Keratinocyte (primary cell): Measurements from ENCODE around the gene RTP5.

Experiments
- EZH2 ChIP-seq: IDR thresholded peaks from one replicate; pipeline ENCODE4 v1.6.1; 2012; ENCODE audit warnings: inconsistent platforms, mild to moderate bottlenecking, low read length, moderate library complexity
- TF ChIP-seq, protein P1 (sequence below), 3 experiments: IDR thresholded peaks in 1 of 3; conservative IDR thresholded peaks in 1 of 3; optimal IDR thresholded peaks in 1 of 3; 2 replicates in 2 of 3; 3 replicates in 1 of 3; pipeline versions ENCODE3 to v1.5.1; 2011; ENCODE audit warnings: low read length in 3 of 3, mild to moderate bottlenecking in 3 of 3, moderate library complexity in 2 of 3, control low read depth in 1 of 3, inconsistent platforms in 1 of 3; ENCODE audit not compliant: insufficient read depth in 2 of 3; ENCODE audit errors: extremely low read depth in 1 of 3

GRCh38 chr2:241870611-241871537 lies 1.3 kb downstream of the RTP5 start:
- TF ChIP-seq, protein P1, sequence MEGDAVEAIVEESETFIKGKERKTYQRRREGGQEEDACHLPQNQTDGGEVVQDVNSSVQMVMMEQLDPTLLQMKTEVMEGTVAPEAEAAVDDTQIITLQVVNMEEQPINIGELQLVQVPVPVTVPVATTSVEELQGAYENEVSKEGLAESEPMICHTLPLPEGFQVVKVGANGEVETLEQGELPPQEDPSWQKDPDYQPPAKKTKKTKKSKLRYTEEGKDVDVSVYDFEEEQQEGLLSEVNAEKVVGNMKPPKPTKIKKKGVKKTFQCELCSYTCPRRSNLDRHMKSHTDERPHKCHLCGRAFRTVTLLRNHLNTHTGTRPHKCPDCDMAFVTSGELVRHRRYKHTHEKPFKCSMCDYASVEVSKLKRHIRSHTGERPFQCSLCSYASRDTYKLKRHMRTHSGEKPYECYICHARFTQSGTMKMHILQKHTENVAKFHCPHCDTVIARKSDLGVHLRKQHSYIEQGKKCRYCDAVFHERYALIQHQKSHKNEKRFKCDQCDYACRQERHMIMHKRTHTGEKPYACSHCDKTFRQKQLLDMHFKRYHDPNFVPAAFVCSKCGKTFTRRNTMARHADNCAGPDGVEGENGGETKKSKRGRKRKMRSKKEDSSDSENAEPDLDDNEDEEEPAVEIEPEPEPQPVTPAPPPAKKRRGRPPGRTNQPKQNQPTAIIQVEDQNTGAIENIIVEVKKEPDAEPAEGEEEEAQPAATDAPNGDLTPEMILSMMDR (optimal IDR thresholded peaks at IDR 0.05 in 1 of 3, IDR thresholded peaks at IDR 0.05 in 1 of 3, conservative IDR thresholded peaks at IDR 0.05 in 1 of 3; ENCODE audit: extremely low read depth in 1 of 3, insufficient read depth in 2 of 3, low read length in 3 of 3): no peak
- no peak for TF ChIP-seq EZH2
